PFSK-1 (cell line): ENCODE data around the gene SRRD.

Source experiments
- POLR2AphosphoS5 ChIP-seq: IDR thresholded peaks from 2 replicates; pipeline ENCODE4 v1.6.1; 2012; ENCODE audit warnings: low read depth, mild to moderate bottlenecking, control low read depth, low read length, moderate library complexity
- SIN3A ChIP-seq: IDR thresholded peaks from 2 replicates; pipeline ENCODE4 v1.6.1; 2012; ENCODE audit warnings: mild to moderate bottlenecking, low read length, moderate library complexity, borderline replicate concordance; ENCODE audit not compliant: insufficient read depth
- TF ChIP-seq, protein P1 (sequence below), 2 experiments: IDR thresholded peaks; 2 replicates each; pipeline versions ENCODE4 v1.6.1 to v1.8.0; 2011 to 2012; ENCODE audit warnings: low read depth in 2 of 2, low read length in 2 of 2, control low read depth in 1 of 2, inconsistent platforms in 1 of 2, mild to moderate bottlenecking in 1 of 2, moderate library complexity in 1 of 2; ENCODE audit not compliant: insufficient read depth in 1 of 2

DNA sequence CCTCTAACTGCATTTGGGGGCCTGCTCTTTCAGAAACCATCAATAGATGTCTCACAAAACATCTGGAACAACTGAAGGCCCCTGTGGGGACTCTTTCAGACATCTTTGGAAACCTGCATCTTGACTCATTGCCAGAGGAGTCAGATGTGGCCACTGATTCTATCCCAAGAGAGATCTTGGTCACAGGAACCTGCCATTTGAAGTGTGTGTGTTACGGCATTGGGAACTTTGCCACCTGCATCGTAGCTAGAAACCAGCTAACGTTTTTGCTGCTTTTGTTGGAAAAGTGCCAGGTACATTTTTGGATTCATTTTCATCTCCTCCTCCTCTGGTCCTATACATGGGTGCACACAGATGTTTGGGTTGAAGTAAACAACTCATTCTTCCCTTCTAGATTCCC is 4.3 kb downstream of the SRRD start:
- no peak for TF ChIP-seq POLR2AphosphoS5
- TF ChIP-seq, protein P1, sequence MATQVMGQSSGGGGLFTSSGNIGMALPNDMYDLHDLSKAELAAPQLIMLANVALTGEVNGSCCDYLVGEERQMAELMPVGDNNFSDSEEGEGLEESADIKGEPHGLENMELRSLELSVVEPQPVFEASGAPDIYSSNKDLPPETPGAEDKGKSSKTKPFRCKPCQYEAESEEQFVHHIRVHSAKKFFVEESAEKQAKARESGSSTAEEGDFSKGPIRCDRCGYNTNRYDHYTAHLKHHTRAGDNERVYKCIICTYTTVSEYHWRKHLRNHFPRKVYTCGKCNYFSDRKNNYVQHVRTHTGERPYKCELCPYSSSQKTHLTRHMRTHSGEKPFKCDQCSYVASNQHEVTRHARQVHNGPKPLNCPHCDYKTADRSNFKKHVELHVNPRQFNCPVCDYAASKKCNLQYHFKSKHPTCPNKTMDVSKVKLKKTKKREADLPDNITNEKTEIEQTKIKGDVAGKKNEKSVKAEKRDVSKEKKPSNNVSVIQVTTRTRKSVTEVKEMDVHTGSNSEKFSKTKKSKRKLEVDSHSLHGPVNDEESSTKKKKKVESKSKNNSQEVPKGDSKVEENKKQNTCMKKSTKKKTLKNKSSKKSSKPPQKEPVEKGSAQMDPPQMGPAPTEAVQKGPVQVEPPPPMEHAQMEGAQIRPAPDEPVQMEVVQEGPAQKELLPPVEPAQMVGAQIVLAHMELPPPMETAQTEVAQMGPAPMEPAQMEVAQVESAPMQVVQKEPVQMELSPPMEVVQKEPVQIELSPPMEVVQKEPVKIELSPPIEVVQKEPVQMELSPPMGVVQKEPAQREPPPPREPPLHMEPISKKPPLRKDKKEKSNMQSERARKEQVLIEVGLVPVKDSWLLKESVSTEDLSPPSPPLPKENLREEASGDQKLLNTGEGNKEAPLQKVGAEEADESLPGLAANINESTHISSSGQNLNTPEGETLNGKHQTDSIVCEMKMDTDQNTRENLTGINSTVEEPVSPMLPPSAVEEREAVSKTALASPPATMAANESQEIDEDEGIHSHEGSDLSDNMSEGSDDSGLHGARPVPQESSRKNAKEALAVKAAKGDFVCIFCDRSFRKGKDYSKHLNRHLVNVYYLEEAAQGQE (IDR thresholded peaks at IDR 0.05; ENCODE audit: insufficient read depth in 1 of 2, low read depth in 2 of 2, low read length in 2 of 2), result no peak
- TF ChIP-seq SIN3A, result no peak
